HG03558 (cell line): Measurements from ENCODE around the gene ZNF620.
"Not testable (repeated sequence)": the region's sequence is repeated elsewhere in the genome, so short reads cannot be mapped to it uniquely, and the experiment has no call there.

ENCODE experiments used
- ATAC-seq: cut with Tn5 transposase; IDR thresholded peaks from one replicate; pipeline ENCODE4 v1.9.1; 2021; ENCODE audit warnings: moderate number of reproducible peaks; ENCODE audit not compliant: unreplicated experiment; ENCODE audit errors: extremely low read depth

The ZNF620 gene

GRCh38 chr3:40505599-40506462 lies at the start of gene ZNF620:
TSS of gene ZNF620 (plus strand) at chr3:40506039. CDS start at chr3:40506353, 314 bp downstream.
- no peak for ATAC-seq

- no peak for ATAC-seq
Measured at GRCh38 chr3:40456279-40456939, 49.4 kb upstream of the ZNF620 start.

GRCh38 chr3:40456940-40457823 lies 48.7 kb upstream of the ZNF620 start, which contains the start of gene RPL14:
TSS of gene RPL14 (plus strand) at chr3:40457339. CDS start at chr3:40457472, 133 bp downstream.
- peak; percentile 31 for ATAC-seq

GRCh38 chr3:40458473-40458872 lies 47.4 kb upstream of the ZNF620 start:
- no peak for ATAC-seq

- not testable (repeated sequence) for ATAC-seq
Measured at GRCh38 chr3:40460481-40460880, 45.4 kb upstream of the ZNF620 start.

GRCh38 chr3:40461161-40461560 lies 44.7 kb upstream of the ZNF620 start:
- ATAC-seq, result no peak

- not testable (repeated sequence) for ATAC-seq
Measured at GRCh38 chr3:40462838-40463237, 43.0 kb upstream of the ZNF620 start.

- no peak for ATAC-seq
Measured at GRCh38 chr3:40463579-40463978, 42.3 kb upstream of the ZNF620 start.

- ATAC-seq, result no peak
Measured at GRCh38 chr3:40464339-40465110, 41.3 kb upstream of the ZNF620 start.

GRCh38 chr3:40465111-40465407 lies 40.8 kb upstream of the ZNF620 start:
- no peak for ATAC-seq

- no peak for ATAC-seq
Measured at GRCh38 chr3:40465456-40465855, 40.4 kb upstream of the ZNF620 start.

GRCh38 chr3:40468018-40468417 lies 37.8 kb upstream of the ZNF620 start:
- ATAC-seq, result no peak

- ATAC-seq, result no peak
Measured at GRCh38 chr3:40470701-40471100, 35.1 kb upstream of the ZNF620 start.

GRCh38 chr3:40476478-40477470 lies 29.1 kb upstream of the ZNF620 start, which contains the start of gene ZNF619:
TSS of gene ZNF619 (plus strand) at chr3:40477122. CDS start at chr3:40477980, 858 bp downstream.
- ATAC-seq, result no peak

- ATAC-seq, result no peak
Measured at GRCh38 chr3:40477666-40478065, 28.2 kb upstream of the ZNF620 start.

- ATAC-seq, result no peak
Measured at GRCh38 chr3:40487172-40487571, 18.7 kb upstream of the ZNF620 start.

- ATAC-seq, result no peak
Measured at GRCh38 chr3:40490916-40491315, 14.9 kb upstream of the ZNF620 start.

- no peak for ATAC-seq
Measured at GRCh38 chr3:40494698-40495097, 11.1 kb upstream of the ZNF620 start.

- no peak for ATAC-seq
Measured at GRCh38 chr3:40497288-40497687, 8.6 kb upstream of the ZNF620 start.
